GM12878 (cell line): ENCODE measurements around the gene GMPR2. TPM values are rescaled to one million over a fixed set of nuclear protein-coding genes. Genes with fewer than 3 reads are reported as not detected.

Source experiments
- ASH2L ChIP-seq: fragments of 300-600, 200-600 bp; sonication (generic); IDR thresholded peaks from 2 replicates; pipeline ENCODE4 v1.6.1; 2017; ENCODE audit warnings: low read depth, mild to moderate bottlenecking, borderline replicate concordance
- E2F4 ChIP-seq: IDR thresholded peaks from 2 replicates; pipeline ENCODE4 v1.6.1; 2012; ENCODE audit warnings: low read depth, low read length, improper control_type of control experiment
- HDAC6 ChIP-seq: fragments of 200-600 bp; sonication (generic); IDR thresholded peaks from one replicate; pipeline ENCODE4 v1.8.0; 2017; ENCODE audit warnings: antibody characterized with exemption; ENCODE audit not compliant: unreplicated experiment
- NBN ChIP-seq: fragments of 450-650 bp; IDR thresholded peaks from 2 replicates; pipeline ENCODE4 v1.6.1; 2016
- NFYA ChIP-seq: IDR thresholded peaks from 2 replicates; pipeline ENCODE4 v1.6.1; 2011; ENCODE audit warnings: low read depth, mild to moderate bottlenecking, low read length, improper control_type of control experiment, borderline replicate concordance
- NR2C2 ChIP-seq: IDR thresholded peaks from 2 replicates; pipeline ENCODE4 v1.6.1; 2011; ENCODE audit warnings: borderline replicate concordance, low read depth; ENCODE audit not compliant: control insufficient read depth, insufficient read length
- RBBP5 ChIP-seq: fragments of 200-600 bp; sonication (generic); conservative IDR thresholded peaks from 2 replicates; pipeline ENCODE4 v1.6.1; 2016
- RFX5 ChIP-seq: IDR thresholded peaks from 2 replicates; pipeline ENCODE4 v1.6.1; 2011; ENCODE audit warnings: low read depth, low read length, improper control_type of control experiment
- SMARCA5 ChIP-seq: fragments of 450-650 bp; IDR thresholded peaks from 2 replicates; pipeline ENCODE4 v1.6.1; 2017; ENCODE audit warnings: mild to moderate bottlenecking
- TAF1 ChIP-seq: IDR thresholded peaks from 2 replicates; pipeline ENCODE4 v1.6.1; 2011; ENCODE audit warnings: mild to moderate bottlenecking, low read depth, low read length, borderline replicate concordance
- TARDBP ChIP-seq: IDR thresholded peaks from 2 replicates; pipeline ENCODE4 v1.6.1; 2016; ENCODE audit warnings: borderline replicate concordance
- YY1 ChIP-seq: IDR thresholded peaks from 2 replicates; pipeline ENCODE4 v1.6.1; 2011; ENCODE audit warnings: low read depth, mild to moderate bottlenecking, low read length
- ZNF274 ChIP-seq: IDR thresholded peaks from one replicate; pipeline ENCODE4 v1.8.0; 2011; ENCODE audit not compliant: insufficient read length, insufficient read depth
- polyA plus RNA-seq, 11 experiments: library from polyadenylated mRNA; depleted of rRNA in 4 of 11; unstranded in 6 of 11; stranded (reverse) in 5 of 11; fragments of >200 nt; fragmentation: Nextera tagmentation in 4 of 11; fragmentation: Illumina TruSeq in 1 of 11; extraction: Ambion mirVana in 4 of 11; extraction: Trizol in 1 of 11; gene quantifications; 1 replicate in 1 of 11; 2 replicates in 10 of 11; pipeline versions ENCODE4 v1.2.1 to v1.2.3, GENCODE V29; 2011 to 2016; ENCODE audit warnings: inconsistent platforms in 2 of 11, missing spikeins in 2 of 11, low read depth in 1 of 11
- total RNA-seq, 4 experiments: library from RNA; depleted of rRNA in 3 of 4; stranded (reverse); fragments of >200 nt in 3 of 4; fragmentation: Illumina TruSeq in 1 of 4; extraction: Trizol in 1 of 4; gene quantifications; 2 replicates each; pipeline versions ENCODE4 v1.2.1 to v1.2.3, GENCODE V29; 2013 to 2021
- TF ChIP-seq, protein P1 (sequence below): fragments of 450-650 bp; conservative IDR thresholded peaks from 2 replicates; pipeline ENCODE4 v1.6.1; 2017; ENCODE audit warnings: mild to moderate bottlenecking, moderate library complexity
- TF ChIP-seq, protein P2 (sequence below): fragments of 150-350 bp; IDR thresholded peaks from 2 replicates; pipeline ENCODE4 v1.6.1; 2016; ENCODE audit warnings: low read depth, low read length
- TF ChIP-seq, protein P3 (sequence below): IDR thresholded peaks from 2 replicates; pipeline ENCODE4 v1.6.1; 2012; ENCODE audit warnings: improper control_type of control experiment, low read depth, low read length; ENCODE audit not compliant: insufficient replicate concordance

GMPR2 gene
- total and polyA plus RNA-seq, 10 of the 15 experiments (the other 5 are each of a cell fraction or from before 2014, with no cell fraction given), result 55.1 to 80.3 (median 61.5) TPM

DNA sequence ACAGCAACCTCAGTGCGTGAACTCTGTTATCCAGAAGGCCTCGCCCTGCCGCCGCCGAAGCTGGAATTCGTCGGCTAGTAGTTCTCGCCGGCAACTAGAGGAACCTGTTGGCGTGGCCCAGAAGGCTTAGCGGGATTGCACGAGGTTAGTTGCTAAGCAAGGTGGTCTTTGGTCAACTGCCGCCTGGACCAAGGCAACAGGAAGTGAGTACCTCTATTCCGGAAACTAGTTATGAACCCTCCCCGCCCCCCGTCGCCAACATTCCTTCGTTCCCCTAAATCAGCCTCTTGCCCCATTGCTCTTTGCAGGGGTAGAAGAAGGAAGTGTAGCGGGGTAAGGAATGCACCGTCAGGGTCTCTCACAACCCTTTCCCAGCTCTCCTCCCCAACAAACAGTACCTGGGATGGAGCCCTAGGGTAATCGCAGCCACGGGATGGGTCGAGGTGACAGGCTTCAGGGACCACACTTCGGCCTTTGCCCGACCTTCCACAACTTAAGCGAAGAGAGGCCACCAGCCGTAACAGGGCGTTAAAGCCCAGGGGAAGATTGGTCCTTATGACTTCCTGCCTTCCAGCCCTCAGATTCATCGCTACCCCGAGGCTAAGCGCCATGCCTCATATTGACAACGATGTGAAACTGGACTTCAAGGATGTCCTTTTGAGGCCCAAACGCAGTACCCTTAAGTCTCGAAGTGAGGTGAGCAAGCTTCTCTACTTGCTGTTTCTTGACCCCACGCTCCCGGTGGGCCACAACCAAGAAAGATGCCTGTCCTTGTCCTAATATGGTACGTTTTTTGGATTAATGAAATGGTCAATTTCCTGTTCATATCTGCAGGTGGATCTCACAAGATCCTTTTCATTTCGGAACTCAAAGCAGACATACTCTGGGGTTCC, at the start of gene GMPR2 (continued):
- TF ChIP-seq, protein P1, sequence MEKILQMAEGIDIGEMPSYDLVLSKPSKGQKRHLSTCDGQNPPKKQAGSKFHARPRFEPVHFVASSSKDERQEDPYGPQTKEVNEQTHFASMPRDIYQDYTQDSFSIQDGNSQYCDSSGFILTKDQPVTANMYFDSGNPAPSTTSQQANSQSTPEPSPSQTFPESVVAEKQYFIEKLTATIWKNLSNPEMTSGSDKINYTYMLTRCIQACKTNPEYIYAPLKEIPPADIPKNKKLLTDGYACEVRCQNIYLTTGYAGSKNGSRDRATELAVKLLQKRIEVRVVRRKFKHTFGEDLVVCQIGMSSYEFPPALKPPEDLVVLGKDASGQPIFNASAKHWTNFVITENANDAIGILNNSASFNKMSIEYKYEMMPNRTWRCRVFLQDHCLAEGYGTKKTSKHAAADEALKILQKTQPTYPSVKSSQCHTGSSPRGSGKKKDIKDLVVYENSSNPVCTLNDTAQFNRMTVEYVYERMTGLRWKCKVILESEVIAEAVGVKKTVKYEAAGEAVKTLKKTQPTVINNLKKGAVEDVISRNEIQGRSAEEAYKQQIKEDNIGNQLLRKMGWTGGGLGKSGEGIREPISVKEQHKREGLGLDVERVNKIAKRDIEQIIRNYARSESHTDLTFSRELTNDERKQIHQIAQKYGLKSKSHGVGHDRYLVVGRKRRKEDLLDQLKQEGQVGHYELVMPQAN, result peak; percentile 80
- TF ChIP-seq, protein P2, sequence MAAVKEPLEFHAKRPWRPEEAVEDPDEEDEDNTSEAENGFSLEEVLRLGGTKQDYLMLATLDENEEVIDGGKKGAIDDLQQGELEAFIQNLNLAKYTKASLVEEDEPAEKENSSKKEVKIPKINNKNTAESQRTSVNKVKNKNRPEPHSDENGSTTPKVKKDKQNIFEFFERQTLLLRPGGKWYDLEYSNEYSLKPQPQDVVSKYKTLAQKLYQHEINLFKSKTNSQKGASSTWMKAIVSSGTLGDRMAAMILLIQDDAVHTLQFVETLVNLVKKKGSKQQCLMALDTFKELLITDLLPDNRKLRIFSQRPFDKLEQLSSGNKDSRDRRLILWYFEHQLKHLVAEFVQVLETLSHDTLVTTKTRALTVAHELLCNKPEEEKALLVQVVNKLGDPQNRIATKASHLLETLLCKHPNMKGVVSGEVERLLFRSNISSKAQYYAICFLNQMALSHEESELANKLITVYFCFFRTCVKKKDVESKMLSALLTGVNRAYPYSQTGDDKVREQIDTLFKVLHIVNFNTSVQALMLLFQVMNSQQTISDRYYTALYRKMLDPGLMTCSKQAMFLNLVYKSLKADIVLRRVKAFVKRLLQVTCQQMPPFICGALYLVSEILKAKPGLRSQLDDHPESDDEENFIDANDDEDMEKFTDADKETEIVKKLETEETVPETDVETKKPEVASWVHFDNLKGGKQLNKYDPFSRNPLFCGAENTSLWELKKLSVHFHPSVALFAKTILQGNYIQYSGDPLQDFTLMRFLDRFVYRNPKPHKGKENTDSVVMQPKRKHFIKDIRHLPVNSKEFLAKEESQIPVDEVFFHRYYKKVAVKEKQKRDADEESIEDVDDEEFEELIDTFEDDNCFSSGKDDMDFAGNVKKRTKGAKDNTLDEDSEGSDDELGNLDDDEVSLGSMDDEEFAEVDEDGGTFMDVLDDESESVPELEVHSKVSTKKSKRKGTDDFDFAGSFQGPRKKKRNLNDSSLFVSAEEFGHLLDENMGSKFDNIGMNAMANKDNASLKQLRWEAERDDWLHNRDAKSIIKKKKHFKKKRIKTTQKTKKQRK, result no peak
- peak; percentile 2; the same call in 1 of the 2 replicates for TF ChIP-seq YY1
- TF ChIP-seq NFYA, result no peak
- TF ChIP-seq ASH2L, result no peak
- no peak for TF ChIP-seq HDAC6
- TF ChIP-seq, protein P3, sequence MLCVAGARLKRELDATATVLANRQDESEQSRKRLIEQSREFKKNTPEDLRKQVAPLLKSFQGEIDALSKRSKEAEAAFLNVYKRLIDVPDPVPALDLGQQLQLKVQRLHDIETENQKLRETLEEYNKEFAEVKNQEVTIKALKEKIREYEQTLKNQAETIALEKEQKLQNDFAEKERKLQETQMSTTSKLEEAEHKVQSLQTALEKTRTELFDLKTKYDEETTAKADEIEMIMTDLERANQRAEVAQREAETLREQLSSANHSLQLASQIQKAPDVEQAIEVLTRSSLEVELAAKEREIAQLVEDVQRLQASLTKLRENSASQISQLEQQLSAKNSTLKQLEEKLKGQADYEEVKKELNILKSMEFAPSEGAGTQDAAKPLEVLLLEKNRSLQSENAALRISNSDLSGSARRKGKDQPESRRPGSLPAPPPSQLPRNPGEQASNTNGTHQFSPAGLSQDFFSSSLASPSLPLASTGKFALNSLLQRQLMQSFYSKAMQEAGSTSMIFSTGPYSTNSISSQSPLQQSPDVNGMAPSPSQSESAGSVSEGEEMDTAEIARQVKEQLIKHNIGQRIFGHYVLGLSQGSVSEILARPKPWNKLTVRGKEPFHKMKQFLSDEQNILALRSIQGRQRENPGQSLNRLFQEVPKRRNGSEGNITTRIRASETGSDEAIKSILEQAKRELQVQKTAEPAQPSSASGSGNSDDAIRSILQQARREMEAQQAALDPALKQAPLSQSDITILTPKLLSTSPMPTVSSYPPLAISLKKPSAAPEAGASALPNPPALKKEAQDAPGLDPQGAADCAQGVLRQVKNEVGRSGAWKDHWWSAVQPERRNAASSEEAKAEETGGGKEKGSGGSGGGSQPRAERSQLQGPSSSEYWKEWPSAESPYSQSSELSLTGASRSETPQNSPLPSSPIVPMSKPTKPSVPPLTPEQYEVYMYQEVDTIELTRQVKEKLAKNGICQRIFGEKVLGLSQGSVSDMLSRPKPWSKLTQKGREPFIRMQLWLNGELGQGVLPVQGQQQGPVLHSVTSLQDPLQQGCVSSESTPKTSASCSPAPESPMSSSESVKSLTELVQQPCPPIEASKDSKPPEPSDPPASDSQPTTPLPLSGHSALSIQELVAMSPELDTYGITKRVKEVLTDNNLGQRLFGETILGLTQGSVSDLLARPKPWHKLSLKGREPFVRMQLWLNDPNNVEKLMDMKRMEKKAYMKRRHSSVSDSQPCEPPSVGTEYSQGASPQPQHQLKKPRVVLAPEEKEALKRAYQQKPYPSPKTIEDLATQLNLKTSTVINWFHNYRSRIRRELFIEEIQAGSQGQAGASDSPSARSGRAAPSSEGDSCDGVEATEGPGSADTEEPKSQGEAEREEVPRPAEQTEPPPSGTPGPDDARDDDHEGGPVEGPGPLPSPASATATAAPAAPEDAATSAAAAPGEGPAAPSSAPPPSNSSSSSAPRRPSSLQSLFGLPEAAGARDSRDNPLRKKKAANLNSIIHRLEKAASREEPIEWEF, result no peak
- no peak for TF ChIP-seq ZNF274
- TF ChIP-seq NBN, result no peak; the same call in 1 of the 2 replicates
- TF ChIP-seq E2F4, result no peak
- no peak for TF ChIP-seq TARDBP
- peak; percentile 82 for TF ChIP-seq TAF1
- no peak for TF ChIP-seq SMARCA5
- peak; percentile 79 for TF ChIP-seq RFX5
- no peak for TF ChIP-seq NR2C2
- TF ChIP-seq RBBP5, result no peak
